Chondrocyte (in vitro differentiated cells): ENCODE results near the gene SLC25A42. TPM values are rescaled to one million over a fixed set of nuclear protein-coding genes. Genes with fewer than 3 reads are reported as not detected.
"Not testable (repeated sequence)": the region's sequence is repeated elsewhere in the genome, so short reads cannot be mapped to it uniquely, and the experiment has no call there.

Experiments
- DNase-seq: peaks from one replicate; pipeline ENCODE4 v3.0.0; 2021; ENCODE audit warnings: mixed read lengths, low spot score
- H3K27ac Mint-ChIP-seq: one replicate; pipeline ENCODE4 v1.8.0; 2021; ENCODE audit warnings: mild to moderate bottlenecking, moderate library complexity, mixed read lengths; ENCODE audit not compliant: unreplicated experiment
- H3K27me3 Mint-ChIP-seq: 2 replicates; pipeline ENCODE4 v1.8.0; 2021; ENCODE audit warnings: low read depth, mixed read lengths
- H3K36me3 Mint-ChIP-seq: 2 replicates; pipeline ENCODE4 v1.8.0; 2021; ENCODE audit warnings: low read depth, mixed read lengths
- H3K4me1 Mint-ChIP-seq: 2 replicates; pipeline ENCODE4 v1.8.0; 2021; ENCODE audit warnings: low read depth, mild to moderate bottlenecking, mixed read lengths
- H3K4me3 Mint-ChIP-seq: one replicate; pipeline ENCODE4 v1.8.0; 2021; ENCODE audit warnings: mild to moderate bottlenecking, moderate library complexity, mixed read lengths; ENCODE audit not compliant: unreplicated experiment
- H3K9me3 Mint-ChIP-seq: 2 replicates; pipeline ENCODE4 v1.8.0; 2021; ENCODE audit warnings: low read depth, mixed read lengths
- CTCF ChIP-seq: fragments of 200-600 bp; sonication (generic); IDR thresholded peaks from 2 replicates; pipeline ENCODE4 v1.5.0; 2021; ENCODE audit warnings: antibody characterized with exemption, mild to moderate bottlenecking, moderate library complexity
- long read RNA-seq: library from polyadenylated mRNA; stranded (forward); transcript quantifications from one replicate; pipeline ENCODE4 v2.0.0, GENCODE V29; 2021
- total RNA-seq: library from RNA; stranded (reverse); gene quantifications from 3 replicates; pipeline ENCODE4 v1.2.1, GENCODE V29; 2021

The SLC25A42 gene
- total RNA-seq: 8.2 to 13.0 TPM (median 8.9 TPM) in 3 replicates
- long read RNA-seq, transcript SLC25A42-201 (8 exons, 3,120 nt): major isoform, 14 of 24 reads
- long read RNA-seq, partial matches to known transcripts: 5 of 24 reads
- long read RNA-seq, other reads (novel, unspliced or antisense): 3 of 24 reads

GRCh38 chr19:19063183-19064097 lies at the start of gene SLC25A42:
Gene SLC25A42 (plus strand): TSS chr19:19063994. CDS start chr19:19096125, 32,131 bp downstream.
- TF ChIP-seq CTCF: no peak
- Mint-ChIP-seq H3K4me1 (peaks cover 28% of the 10 kb centered on the region), H3K9me3 (no peaks in the 10 kb centered on the region), H3K36me3 (no peaks in the 10 kb centered on the region), H3K27me3 (no peaks in the 10 kb centered on the region), H3K27ac (peak within 1 kb of the TSS; percentile 79), H3K4me3 (peak within 1 kb of the TSS; percentile 77)
- DNase-seq: peak; percentile 100

- no peak overlapping the region for H3K4me3 Mint-ChIP-seq
- no peak for TF ChIP-seq CTCF
- peaks cover 31% of the 10 kb centered on the region for H3K36me3 Mint-ChIP-seq
- H3K27me3 Mint-ChIP-seq: no peaks in the 10 kb centered on the region
- H3K4me1 Mint-ChIP-seq: peaks cover 28% of the 10 kb centered on the region
- peak overlapping the region; percentile 86 for H3K27ac Mint-ChIP-seq
- no peak for DNase-seq
- no peaks in the 10 kb centered on the region for H3K9me3 Mint-ChIP-seq
These were observed 42.7 kb upstream of the SLC25A42 start for GRCh38 chr19:19021115-19021514.

GRCh38 chr19:19022380-19022961 lies 41.3 kb upstream of the SLC25A42 start:
- Mint-ChIP-seq H3K4me1 (peaks cover 28% of the 10 kb centered on the region), H3K4me3 (no peak overlapping the region), H3K27me3 (no peaks in the 10 kb centered on the region), H3K36me3 (peaks cover 35% of the 10 kb centered on the region), H3K27ac (peak overlapping the region; percentile 88), H3K9me3 (no peaks in the 10 kb centered on the region)
- no peak for TF ChIP-seq CTCF
- DNase-seq: no peak

GRCh38 chr19:19023376-19023775 lies 40.4 kb upstream of the SLC25A42 start:
- not testable (repeated sequence) for H3K4me3 Mint-ChIP-seq, H3K27ac Mint-ChIP-seq, H3K9me3 Mint-ChIP-seq, DNase-seq, H3K27me3 Mint-ChIP-seq
- peaks cover 28% of the 10 kb centered on the region for H3K4me1 Mint-ChIP-seq
- peaks cover 40% of the 10 kb centered on the region for H3K36me3 Mint-ChIP-seq

GRCh38 chr19:19025861-19026260 lies 37.9 kb upstream of the SLC25A42 start:
- no peak overlapping the region for H3K27ac Mint-ChIP-seq
- peaks cover 26% of the 10 kb centered on the region for H3K4me1 Mint-ChIP-seq
- H3K27me3 Mint-ChIP-seq: no peaks in the 10 kb centered on the region
- H3K36me3 Mint-ChIP-seq: peaks cover 36% of the 10 kb centered on the region
- H3K9me3 Mint-ChIP-seq: no peaks in the 10 kb centered on the region
- no peak for TF ChIP-seq CTCF
- DNase-seq: no peak
- no peak overlapping the region for H3K4me3 Mint-ChIP-seq
